Measurements from ENCODE around the gene CPEB3. TPM values are rescaled to one million over a fixed set of nuclear protein-coding genes. Genes with fewer than 3 reads are reported as not detected.
A peak's percentile ranks its signal among the peaks of the same experiment; 100 is the strongest.

The CPEB3 gene
- total and polyA plus RNA-seq, 3 donors from 2014 or later = 19.4 to 32.4 (median 23.5) TPM

DNA sequence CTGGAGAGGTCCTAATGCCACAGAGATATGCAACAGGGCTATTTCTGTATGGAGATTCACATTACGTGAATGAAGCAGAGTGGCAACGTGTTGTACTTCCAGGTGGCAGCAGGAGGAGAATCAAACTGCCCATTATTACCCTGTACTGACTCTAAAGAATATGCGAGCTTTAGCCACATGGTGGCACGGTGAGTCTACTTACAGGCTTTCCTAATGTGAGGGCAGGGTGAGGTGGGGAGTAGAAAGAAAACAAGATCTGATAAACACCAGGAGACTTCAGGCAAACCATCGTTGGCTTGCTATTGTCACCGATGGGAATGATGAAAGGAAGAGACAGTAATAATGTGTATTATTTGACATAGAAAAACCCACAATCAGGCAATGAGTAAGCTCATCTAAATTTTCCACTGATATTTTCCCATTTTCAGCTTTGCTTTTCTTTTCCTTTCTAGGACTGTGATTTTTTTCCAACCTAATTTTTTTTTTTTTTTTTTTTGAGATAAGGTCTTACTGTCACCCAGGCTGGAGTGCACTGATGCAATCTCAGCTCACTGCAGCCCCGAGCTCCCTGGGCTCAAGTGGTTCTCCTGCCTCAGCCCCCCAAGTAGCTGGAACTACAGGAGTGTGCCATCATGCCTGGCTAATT is 203.0 kb downstream of the CPEB3 start:
- H3K36me3 ChIP-seq (ENCODE audit: low read depth, missing control alignments) = no peaks in the 10 kb centered on the region
- H3K4me1 ChIP-seq = no peaks in the 10 kb centered on the region
- no peaks in the 10 kb centered on the region for H3K27me3 ChIP-seq
- intact Hi-C loops (cut with DNase I; ENCODE audit: low total_unique reads) = loop anchor here (10.0 kb wide), 1 partner anchor 347 kb away; no protein-coding TSS in a partner anchor
- no peak overlapping the region for H3K4me3 ChIP-seq
- 26 to 34% methylated on average over 7 of the region's 7 CpGs for WGBS, 2 donors
- no peaks in the 10 kb centered on the region for H3K9me3 ChIP-seq
- DNase-seq = peak; percentile 83
- TF ChIP-seq, protein P1, sequence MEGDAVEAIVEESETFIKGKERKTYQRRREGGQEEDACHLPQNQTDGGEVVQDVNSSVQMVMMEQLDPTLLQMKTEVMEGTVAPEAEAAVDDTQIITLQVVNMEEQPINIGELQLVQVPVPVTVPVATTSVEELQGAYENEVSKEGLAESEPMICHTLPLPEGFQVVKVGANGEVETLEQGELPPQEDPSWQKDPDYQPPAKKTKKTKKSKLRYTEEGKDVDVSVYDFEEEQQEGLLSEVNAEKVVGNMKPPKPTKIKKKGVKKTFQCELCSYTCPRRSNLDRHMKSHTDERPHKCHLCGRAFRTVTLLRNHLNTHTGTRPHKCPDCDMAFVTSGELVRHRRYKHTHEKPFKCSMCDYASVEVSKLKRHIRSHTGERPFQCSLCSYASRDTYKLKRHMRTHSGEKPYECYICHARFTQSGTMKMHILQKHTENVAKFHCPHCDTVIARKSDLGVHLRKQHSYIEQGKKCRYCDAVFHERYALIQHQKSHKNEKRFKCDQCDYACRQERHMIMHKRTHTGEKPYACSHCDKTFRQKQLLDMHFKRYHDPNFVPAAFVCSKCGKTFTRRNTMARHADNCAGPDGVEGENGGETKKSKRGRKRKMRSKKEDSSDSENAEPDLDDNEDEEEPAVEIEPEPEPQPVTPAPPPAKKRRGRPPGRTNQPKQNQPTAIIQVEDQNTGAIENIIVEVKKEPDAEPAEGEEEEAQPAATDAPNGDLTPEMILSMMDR (IDR thresholded peaks at IDR 0.05) = peak; percentile 64 to 84 (median 77)
- no peak for TF ChIP-seq POLR2A (IDR thresholded peaks at IDR 0.05)
- H3K27ac ChIP-seq = no peak overlapping the region

DNA sequence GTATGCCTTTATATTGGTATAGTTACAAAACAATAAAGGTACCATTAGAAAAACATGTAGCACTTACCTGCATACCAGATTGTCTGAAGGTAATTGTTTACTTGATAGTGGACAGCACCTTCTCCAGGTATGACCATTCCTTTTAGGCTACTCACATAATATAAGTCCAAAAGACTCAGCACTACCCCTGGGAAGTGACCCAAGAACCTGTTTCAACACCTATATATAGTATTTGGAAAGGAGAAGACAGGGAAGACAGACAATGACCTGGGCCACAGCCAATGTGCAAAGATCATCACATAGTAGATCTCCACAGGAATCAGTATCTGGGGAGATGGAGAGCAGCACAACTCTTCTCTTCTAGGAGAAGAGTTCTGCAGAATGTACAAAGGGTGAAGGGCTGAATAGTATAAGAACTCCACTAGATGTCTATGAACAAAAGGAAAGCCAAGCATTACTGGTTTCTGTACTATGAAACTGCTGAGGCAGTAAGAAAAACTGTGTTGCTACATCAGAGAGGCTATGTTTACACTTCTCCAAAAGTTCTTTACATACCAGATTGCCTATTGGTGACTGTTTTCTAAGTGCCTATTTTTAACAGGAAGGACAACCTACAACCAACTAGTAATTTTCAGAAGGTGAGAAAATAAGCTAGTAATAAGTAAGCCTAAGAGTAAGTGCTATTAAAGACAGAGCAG is 208.1 kb downstream of the CPEB3 start:
- Histone ChIP-seq H3K27ac (no peak overlapping the region), H3K27me3 (no peaks in the 10 kb centered on the region), H3K9me3 (no peaks in the 10 kb centered on the region), H3K4me1 (no peaks in the 10 kb centered on the region), H3K4me3 (no peak overlapping the region), H3K36me3 (ENCODE audit: low read depth, missing control alignments) (no peaks in the 10 kb centered on the region)
- DNase-seq = no peak
- TF ChIP-seq, protein P1 (IDR thresholded peaks at IDR 0.05) = no peak
- TF ChIP-seq POLR2A (IDR thresholded peaks at IDR 0.05) = no peak
- intact Hi-C loops (cut with DNase I; ENCODE audit: low total_unique reads) = loop anchor here (10.0 kb wide), 1 partner anchor 352 kb away; no protein-coding TSS in a partner anchor

DNA sequence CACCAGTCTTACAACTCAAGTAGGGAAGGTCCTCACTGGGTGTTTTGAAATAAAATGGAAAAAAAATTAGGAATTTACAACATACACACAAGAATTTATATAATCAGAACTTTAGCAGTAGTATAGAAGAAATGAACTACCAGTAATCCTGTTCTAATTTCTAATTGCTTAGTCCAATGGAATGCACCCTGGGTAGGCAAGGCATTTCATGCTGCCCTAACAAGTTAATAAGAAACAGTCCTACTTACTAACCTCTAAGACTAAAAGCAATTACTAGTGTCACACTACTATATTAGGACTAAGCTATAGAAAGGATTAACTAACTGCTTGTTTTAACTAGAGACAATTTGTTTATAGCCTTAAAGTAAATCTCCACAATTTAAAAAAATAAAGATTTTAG is 209.2 kb downstream of the CPEB3 start:
- intact Hi-C loops (cut with DNase I; ENCODE audit: low total_unique reads) = loop anchor here (10.0 kb wide), 1 partner anchor 353 kb away; no protein-coding TSS in a partner anchor
- TF ChIP-seq, protein P1 (IDR thresholded peaks at IDR 0.05) = no peak
- TF ChIP-seq POLR2A (IDR thresholded peaks at IDR 0.05) = no peak
- Histone ChIP-seq H3K36me3 (ENCODE audit: low read depth, missing control alignments) (no peaks in the 10 kb centered on the region), H3K27me3 (no peaks in the 10 kb centered on the region), H3K9me3 (no peaks in the 10 kb centered on the region), H3K4me3 (no peak overlapping the region), H3K27ac (no peak overlapping the region), H3K4me1 (no peaks in the 10 kb centered on the region)
- no peak for DNase-seq

DNA sequence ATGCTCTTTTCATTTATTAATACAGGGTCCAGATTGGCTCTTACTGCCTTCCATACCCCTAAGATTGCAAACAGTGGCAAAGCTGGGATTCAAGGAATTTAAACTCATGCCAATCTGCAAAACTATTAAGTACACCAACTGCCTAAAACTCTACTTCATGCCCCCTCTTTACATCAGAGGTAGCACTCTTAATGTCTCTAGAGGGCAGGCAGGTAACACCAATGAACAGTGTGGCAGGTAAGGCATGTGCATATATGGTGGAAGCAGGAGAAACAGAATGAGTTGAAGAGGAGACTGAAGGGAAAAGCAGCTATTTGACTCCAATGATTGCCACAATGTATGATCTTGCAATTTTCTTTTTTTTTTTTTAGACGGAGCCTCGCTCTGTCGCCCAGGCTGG is 210.6 kb downstream of the CPEB3 start:
- H3K4me1 ChIP-seq = no peaks in the 10 kb centered on the region
- H3K27me3 ChIP-seq = no peaks in the 10 kb centered on the region
- no peaks in the 10 kb centered on the region for H3K9me3 ChIP-seq
- H3K4me3 ChIP-seq = no peak overlapping the region
- H3K27ac ChIP-seq = no peak overlapping the region
- intact Hi-C loops (cut with DNase I; ENCODE audit: low total_unique reads) = loop anchor here (10.0 kb wide), 1 partner anchor 355 kb away; no protein-coding TSS in a partner anchor
- DNase-seq = no peak
- TF ChIP-seq, protein P1 (IDR thresholded peaks at IDR 0.05) = no peak
- no peak for TF ChIP-seq POLR2A (IDR thresholded peaks at IDR 0.05)
- no peaks in the 10 kb centered on the region for H3K36me3 ChIP-seq (ENCODE audit: low read depth, missing control alignments)
- 94 to 96% methylated on average over 3 of the region's 3 CpGs for WGBS, 2 donors

All from testis (tissue), 3 donors.